ENCODE measurements around the gene SPTLC1. TPM values are rescaled to one million over a fixed set of nuclear protein-coding genes. Genes with fewer than 3 reads are reported as not detected.

Gene SPTLC1
- total RNA-seq, 4 donors from 2014 or later: 72.9 to 102 (median 89.7) TPM

DNA sequence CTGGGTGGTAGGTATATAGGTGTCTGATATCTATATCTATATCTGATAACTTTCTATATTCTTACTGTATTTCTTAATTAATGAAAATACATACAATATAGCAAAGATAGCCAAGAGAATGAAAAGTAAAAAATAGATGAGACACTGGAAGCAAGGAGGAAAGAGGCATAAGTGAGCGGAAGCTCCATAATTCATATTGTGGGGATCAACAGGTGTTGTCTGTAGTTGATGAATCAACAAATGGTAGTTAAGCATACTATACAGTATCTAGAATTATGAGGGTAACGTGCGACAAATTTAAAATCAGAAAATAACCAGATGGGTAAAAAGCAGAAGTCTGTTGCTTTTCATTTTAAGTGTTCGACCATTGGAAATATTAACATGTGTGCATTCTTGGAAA lies 7.1 kb downstream of the SPTLC1 start:
- TF ChIP-seq, protein P1, sequence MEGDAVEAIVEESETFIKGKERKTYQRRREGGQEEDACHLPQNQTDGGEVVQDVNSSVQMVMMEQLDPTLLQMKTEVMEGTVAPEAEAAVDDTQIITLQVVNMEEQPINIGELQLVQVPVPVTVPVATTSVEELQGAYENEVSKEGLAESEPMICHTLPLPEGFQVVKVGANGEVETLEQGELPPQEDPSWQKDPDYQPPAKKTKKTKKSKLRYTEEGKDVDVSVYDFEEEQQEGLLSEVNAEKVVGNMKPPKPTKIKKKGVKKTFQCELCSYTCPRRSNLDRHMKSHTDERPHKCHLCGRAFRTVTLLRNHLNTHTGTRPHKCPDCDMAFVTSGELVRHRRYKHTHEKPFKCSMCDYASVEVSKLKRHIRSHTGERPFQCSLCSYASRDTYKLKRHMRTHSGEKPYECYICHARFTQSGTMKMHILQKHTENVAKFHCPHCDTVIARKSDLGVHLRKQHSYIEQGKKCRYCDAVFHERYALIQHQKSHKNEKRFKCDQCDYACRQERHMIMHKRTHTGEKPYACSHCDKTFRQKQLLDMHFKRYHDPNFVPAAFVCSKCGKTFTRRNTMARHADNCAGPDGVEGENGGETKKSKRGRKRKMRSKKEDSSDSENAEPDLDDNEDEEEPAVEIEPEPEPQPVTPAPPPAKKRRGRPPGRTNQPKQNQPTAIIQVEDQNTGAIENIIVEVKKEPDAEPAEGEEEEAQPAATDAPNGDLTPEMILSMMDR (IDR thresholded peaks at IDR 0.05; ENCODE audit: low read depth): no peak

GRCh38 chr9:92100237-92100911 lies 14.8 kb downstream of the SPTLC1 start:
- TF ChIP-seq, protein P1 (IDR thresholded peaks at IDR 0.05; ENCODE audit: low read depth): no peak

- TF ChIP-seq, protein P1 (IDR thresholded peaks at IDR 0.05; ENCODE audit: low read depth): no peak
Measured at GRCh38 chr9:92098638-92099037, 16.6 kb downstream of the SPTLC1 start.

GRCh38 chr9:92097997-92098482 lies 17.2 kb downstream of the SPTLC1 start:
- TF ChIP-seq, protein P1 (IDR thresholded peaks at IDR 0.05; ENCODE audit: low read depth): no peak

DNA sequence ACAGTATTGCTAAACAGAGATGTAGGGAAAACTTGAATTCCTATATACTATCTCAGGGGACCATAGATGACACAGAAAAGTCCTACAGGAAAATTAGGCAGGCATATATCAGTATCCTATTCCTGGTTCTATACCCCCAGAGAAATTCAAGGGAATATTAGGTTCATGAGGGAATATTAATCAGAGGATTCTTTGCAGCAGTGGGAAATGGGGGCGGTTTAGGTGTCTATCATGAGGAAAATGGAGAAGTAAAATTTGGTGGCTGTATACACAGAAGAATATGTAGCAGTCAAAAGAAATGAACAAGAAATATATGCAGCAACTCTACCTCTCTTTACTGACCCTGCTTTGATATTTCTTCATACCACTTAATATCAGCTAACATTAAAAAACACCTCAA lies 20.0 kb downstream of the SPTLC1 start:
- TF ChIP-seq, protein P1 (IDR thresholded peaks at IDR 0.05; ENCODE audit: low read depth): no peak

GRCh38 chr9:92094655-92095054 lies 20.6 kb downstream of the SPTLC1 start:
- TF ChIP-seq, protein P1 (IDR thresholded peaks at IDR 0.05; ENCODE audit: low read depth): no peak

- TF ChIP-seq, protein P1 (IDR thresholded peaks at IDR 0.05; ENCODE audit: low read depth): no peak
Measured at GRCh38 chr9:92077888-92078287, 37.3 kb downstream of the SPTLC1 start.
